ENCODE data around the gene PAQR5.
A peak's percentile ranks its signal among the peaks of the same experiment; 100 is the strongest.
"Not testable (repeated sequence)": the region's sequence is repeated elsewhere in the genome, so short reads cannot be mapped to it uniquely, and the experiment has no call there.

Gene PAQR5

GRCh38 chr15:69298697-69299441 is at the start of gene PAQR5:
Gene PAQR5, plus strand, starts transcription at chr15:69298912. Its CDS starts 61,169 bp downstream, at chr15:69360081.
- DNase-seq (ENCODE audit: low read depth) = no peak

- peak; percentile 67 for DNase-seq (ENCODE audit: low read depth)
Measured at GRCh38 chr15:69253156-69253555, 45.6 kb upstream of the PAQR5 start.

GRCh38 chr15:69265347-69265955 is 33.3 kb upstream of the PAQR5 start:
- DNase-seq (ENCODE audit: low read depth) = no peak

- DNase-seq (ENCODE audit: low read depth) = no peak
Measured at GRCh38 chr15:69271217-69271616, 27.5 kb upstream of the PAQR5 start.

GRCh38 chr15:69272139-69272538 is 26.6 kb upstream of the PAQR5 start:
- no peak for DNase-seq (ENCODE audit: low read depth)

GRCh38 chr15:69272891-69273290 is 25.8 kb upstream of the PAQR5 start:
- no peak for DNase-seq (ENCODE audit: low read depth)

GRCh38 chr15:69275074-69275670 is 23.5 kb upstream of the PAQR5 start:
- DNase-seq (ENCODE audit: low read depth) = no peak

- no peak for DNase-seq (ENCODE audit: low read depth)
Measured at GRCh38 chr15:69275933-69276560, 22.7 kb upstream of the PAQR5 start.

- no peak for DNase-seq (ENCODE audit: low read depth)
Measured at GRCh38 chr15:69277316-69277715, 21.4 kb upstream of the PAQR5 start.

- DNase-seq (ENCODE audit: low read depth) = no peak
Measured at GRCh38 chr15:69279636-69280035, 19.1 kb upstream of the PAQR5 start.

GRCh38 chr15:69280783-69281182 is 17.9 kb upstream of the PAQR5 start:
- DNase-seq (ENCODE audit: low read depth) = no peak

GRCh38 chr15:69282104-69282743 is 16.5 kb upstream of the PAQR5 start:
- no peak for DNase-seq (ENCODE audit: low read depth)

- no peak for DNase-seq (ENCODE audit: low read depth)
Measured at GRCh38 chr15:69285834-69286233, 12.9 kb upstream of the PAQR5 start.

- no peak for DNase-seq (ENCODE audit: low read depth)
Measured at GRCh38 chr15:69288011-69288410, 10.7 kb upstream of the PAQR5 start.

- DNase-seq (ENCODE audit: low read depth) = no peak
Measured at GRCh38 chr15:69288531-69289341, 10.0 kb upstream of the PAQR5 start.

GRCh38 chr15:69289342-69290146 is 9.2 kb upstream of the PAQR5 start:
- DNase-seq (ENCODE audit: low read depth) = no peak

- no peak for DNase-seq (ENCODE audit: low read depth)
Measured at GRCh38 chr15:69290346-69291164, 8.2 kb upstream of the PAQR5 start.

- DNase-seq (ENCODE audit: low read depth) = not testable (repeated sequence)
Measured at GRCh38 chr15:69291651-69292050, 7.1 kb upstream of the PAQR5 start.

- no peak for DNase-seq (ENCODE audit: low read depth)
Measured at GRCh38 chr15:69292826-69293420, 5.8 kb upstream of the PAQR5 start.
